Ovary (tissue), 9 donors: ENCODE data around the gene CD52. TPM values are rescaled to one million over a fixed set of nuclear protein-coding genes. Genes with fewer than 3 reads are reported as not detected.

Source experiments
- DNase-seq, 5 donors: peaks; one replicate each; pipeline ENCODE4 v3.0.0-alpha.2; 2019 to 2020
- H3K27ac ChIP-seq, 2 donors: fragments of 200-600 bp; one replicate each; pipeline versions ENCODE4 v1.5.1 to v1.8.0; 2019 to 2022
- H3K27me3 ChIP-seq: fragments of 200-600 bp; one replicate; pipeline ENCODE4 v1.8.0; 2022
- H3K36me3 ChIP-seq: fragments of 200-600 bp; sonication (generic); one replicate; pipeline ENCODE4 v1.5.1; 2019
- H3K4me1 ChIP-seq: one replicate; pipeline ENCODE4 v1.8.1; 2013; ENCODE audit warnings: mild to moderate bottlenecking, moderate library complexity; ENCODE audit not compliant: insufficient read depth
- H3K4me3 ChIP-seq: fragments of 200-600 bp; sonication (generic); one replicate; pipeline ENCODE4 v1.5.1; 2017
- H3K9me3 ChIP-seq, 2 donors: fragments of 200-600 bp in 1 of 2; sonication (generic) in 1 of 2; one replicate each; pipeline versions ENCODE4 v1.5.1 to v1.8.1; 2013 to 2019; ENCODE audit warnings: mild to moderate bottlenecking in 1 of 2, moderate library complexity in 1 of 2
- CTCF ChIP-seq, 3 donors: fragments of 450-650 bp in 2 of 3; fragments of 200-600 bp in 1 of 3; IDR thresholded peaks; one replicate each; pipeline versions ENCODE4 v1.5.1 to v1.8.0; 2016 to 2022; ENCODE audit warnings: antibody characterized with exemption in 3 of 3, mild to moderate bottlenecking in 1 of 3
- EP300 ChIP-seq: sonication (generic); formaldehyde crosslinking; IDR thresholded peaks from one replicate; pipeline ENCODE4 v1.6.1; 2017; ENCODE audit warnings: antibody characterized with exemption
- POLR2A ChIP-seq: fragments of 450-650 bp; IDR thresholded peaks from one replicate; pipeline ENCODE4 v1.6.1; 2017; ENCODE audit warnings: antibody characterized with exemption, mild to moderate bottlenecking, moderate library complexity
- WGBS, 3 donors: extraction: QIAGEN DNeasy Blood & Tissue Kit in 1 of 3; methylation state at CpG; one replicate each; pipeline versions ENCODE4 v1.1.5 to v1.1.7; 2013 to 2017; 5-methylcytosine and 5-hydroxymethylcytosine counted together
- intact Hi-C, 4 donors: fragments of 100-400 bp; cut with DNase I; formaldehyde crosslinking; loops; one replicate each; pipeline versions ENCODE4 v1.11.0 to v1.15.1; 2022 to 2023
- polyA plus RNA-seq, 2 donors: library from polyadenylated mRNA; stranded (reverse); fragments of 200-250 nt in 1 of 2; fragments of 350-450 nt in 1 of 2; fragmentation: Illumina TruSeq in 1 of 2; extraction: RNeasy Lipid Tissue Mini Kit (QIAGEN cat#74804) in 1 of 2; gene quantifications; one replicate each; pipeline ENCODE4 v1.2.3, GENCODE V29; 2013 to 2014
- total RNA-seq, 7 donors: library from RNA; depleted of rRNA in 2 of 7; stranded (reverse); fragments of >200 nt in 2 of 7; fragmentation: NEBNext Ultra II Directional in 3 of 7; extraction: Animal tissue kit (Norgen Biotek cat#: 25700) in 3 of 7; gene quantifications; one replicate each; pipeline versions ENCODE4 v1.1.0 to v1.2.4, GENCODE V29; 2016 to 2023
- donor health status: DM: no; HTN: no; CAD: no; lungs with moderate emphysema.
- donor health status: DM: no; HTN: no; CAD: no.
- donor health status: Bipolar disorder and iron deficiency.
- donor health status: DM: yes; HTN: yes; CAD: no.
- donor health status: DM: no; HTN: no; CAD: no.
- donor health status: DM: yes; HTN: yes; CAD: no.

Gene CD52
- total and polyA plus RNA-seq, 9 donors, result 1.3 to 45.5 (median 4.3) TPM; not detected in 1

GRCh38 chr1:26338670-26339069 is 20.9 kb downstream of the CD52 start:
- Histone ChIP-seq H3K36me3 (no peaks in the 10 kb centered on the region), H3K9me3 (no peaks in the 10 kb centered on the region), H3K4me3 (no peak overlapping the region), H3K27ac (no peak overlapping the region), H3K4me1 (peaks cover 6% of the 10 kb centered on the region), H3K27me3 (no peaks in the 10 kb centered on the region)
- 43 to 73% (median 63%) methylated on average over 1 of the region's 1 CpG for WGBS, 3 donors
- DNase-seq, result no peak
- no peak for TF ChIP-seq EP300
- intact Hi-C loops, result no loop called here

GRCh38 chr1:26340047-26340481 is 22.3 kb downstream of the CD52 start:
- H3K9me3 ChIP-seq, result no peaks in the 10 kb centered on the region
- intact Hi-C loops, result no loop called here
- DNase-seq, result no peak
- 36 to 54% (median 45%) methylated on average over 4 of the region's 4 CpGs for WGBS, 3 donors
- no peaks in the 10 kb centered on the region for H3K36me3 ChIP-seq
- H3K27ac ChIP-seq, result no peak overlapping the region
- H3K27me3 ChIP-seq, result no peaks in the 10 kb centered on the region
- TF ChIP-seq POLR2A (no peak), CTCF (IDR thresholded peaks at IDR 0.05) (no peak), EP300 (no peak)
- peaks cover 6% of the 10 kb centered on the region for H3K4me1 ChIP-seq
- H3K4me3 ChIP-seq, result no peak overlapping the region

GRCh38 chr1:26344147-26344920 is 26.6 kb downstream of the CD52 start:
- Histone ChIP-seq H3K27me3 (no peaks in the 10 kb centered on the region), H3K36me3 (no peaks in the 10 kb centered on the region), H3K9me3 (no peaks in the 10 kb centered on the region), H3K4me1 (no peaks in the 10 kb centered on the region), H3K4me3 (no peak overlapping the region), H3K27ac (no peak overlapping the region)
- intact Hi-C loops, result no loop called here
- no peak for DNase-seq
- WGBS, 3 donors, result 85 to 87% (median 86%) methylated on average over 15 of the region's 15 CpGs
- TF ChIP-seq CTCF (IDR thresholded peaks at IDR 0.05), result no peak
- no peak for TF ChIP-seq POLR2A
- no peak for TF ChIP-seq EP300

- Histone ChIP-seq H3K27me3 (no peaks in the 10 kb centered on the region), H3K9me3 (no peaks in the 10 kb centered on the region), H3K36me3 (no peaks in the 10 kb centered on the region), H3K4me3 (no peak overlapping the region), H3K27ac (no peak overlapping the region), H3K4me1 (no peaks in the 10 kb centered on the region)
- 72 to 100% (median 72%) methylated on average over 1 to 15 of the region's 15 CpGs for WGBS, 3 donors
- intact Hi-C loops, result no loop called here
- TF ChIP-seq EP300, result no peak
- no peak for TF ChIP-seq CTCF (IDR thresholded peaks at IDR 0.05)
- TF ChIP-seq POLR2A, result no peak
- no peak for DNase-seq
Measured at GRCh38 chr1:26345718-26346117, 28.0 kb downstream of the CD52 start.

GRCh38 chr1:26346274-26347033 is 28.7 kb downstream of the CD52 start:
- WGBS, 3 donors, result 71 to 81% (median 77%) methylated on average over 10 of the region's 10 CpGs
- Histone ChIP-seq H3K27me3 (no peaks in the 10 kb centered on the region), H3K36me3 (no peaks in the 10 kb centered on the region), H3K9me3 (no peaks in the 10 kb centered on the region), H3K4me3 (no peak overlapping the region), H3K4me1 (no peaks in the 10 kb centered on the region), H3K27ac (no peak overlapping the region)
- no peak for DNase-seq
- TF ChIP-seq CTCF (IDR thresholded peaks at IDR 0.05) (no peak), EP300 (no peak), POLR2A (no peak)
- intact Hi-C loops, result no loop called here
